ENCODE results near the gene JMJD4. TPM values are rescaled to one million over a fixed set of nuclear protein-coding genes. Genes with fewer than 3 reads are reported as not detected.

JMJD4 gene
- total RNA-seq, 1 experiment from 2014 or later = 14.3 TPM

DNA sequence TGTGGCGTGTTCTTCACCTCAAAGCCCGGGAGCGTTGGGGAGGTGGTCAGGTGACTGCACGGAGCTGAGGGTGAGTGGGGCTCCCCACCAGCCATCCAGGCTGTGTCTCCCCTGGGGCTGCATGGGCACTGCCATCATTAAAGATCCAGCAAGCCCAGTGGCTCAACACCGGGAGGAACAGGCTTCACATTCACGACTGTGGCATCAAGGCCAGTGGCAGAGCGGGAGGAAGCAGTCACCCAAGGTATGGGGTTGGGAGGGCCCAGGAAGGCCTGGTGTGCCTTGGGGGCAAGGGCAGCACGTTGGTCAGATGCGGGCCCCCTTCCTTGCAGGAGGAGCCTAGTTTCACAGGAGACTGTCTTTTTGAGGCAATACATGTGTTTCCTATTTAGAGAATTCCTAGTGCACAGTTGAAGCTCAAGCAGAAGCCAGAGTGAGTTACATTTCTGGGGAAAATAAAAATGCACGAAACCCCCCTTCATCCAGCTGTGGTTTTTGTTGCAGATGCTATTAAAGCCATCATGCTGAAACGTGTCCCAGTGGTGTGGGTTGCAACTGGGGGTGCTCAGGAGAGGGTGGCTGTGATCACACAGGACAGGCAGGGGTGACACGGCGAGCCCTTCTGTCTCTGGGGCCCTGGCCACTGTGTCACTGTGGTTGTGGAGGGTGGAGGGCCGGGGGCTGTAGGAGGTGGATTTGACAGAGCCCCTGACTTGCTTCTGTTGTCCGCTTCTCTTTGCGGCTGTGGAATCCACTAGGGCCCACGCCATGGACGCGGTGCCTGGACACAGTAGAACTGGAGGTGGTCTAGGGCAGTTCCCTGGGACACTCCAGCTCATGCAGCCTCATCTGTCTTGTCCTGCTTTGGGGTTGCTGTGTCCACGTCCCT, 34.2 kb upstream of the JMJD4 start:
- no peak overlapping the region for H3K4me3 ChIP-seq (replicated peaks in 1 of 2; ENCODE audit: low read depth in 1 of 2, low read length in 2 of 2)
- ChIA-PET POLR2A (no interaction called here), RAD21 (ENCODE audit: low non-redundant PET in 1 of 2, low total read pairs in 2 of 2, uncharacterized antibody in 2 of 2, unreplicated experiment in 2 of 2) (no interaction called here), CTCF (no interaction called here)
- no peaks in the 10 kb centered on the region for H3K9me2 ChIP-seq (ENCODE audit: insufficient read depth)
- no peaks in the 10 kb centered on the region for H4K20me1 ChIP-seq (ENCODE audit: insufficient read depth)
- DNase-seq (ENCODE audit: low read depth, low spot score) (no peak), ATAC-seq (no peak)
- H3K27ac ChIP-seq (ENCODE audit: low read depth, low read length) = no peak overlapping the region
- peaks cover 0 to under 1% of the 10 kb centered on the region in 2 experiments; a peak in 1 of 4 replicates for H3K4me1 ChIP-seq (ENCODE audit: control insufficient read depth in 1 of 2, insufficient read depth in 2 of 2, low read length in 2 of 2)
- TF ChIP-seq, protein P1, sequence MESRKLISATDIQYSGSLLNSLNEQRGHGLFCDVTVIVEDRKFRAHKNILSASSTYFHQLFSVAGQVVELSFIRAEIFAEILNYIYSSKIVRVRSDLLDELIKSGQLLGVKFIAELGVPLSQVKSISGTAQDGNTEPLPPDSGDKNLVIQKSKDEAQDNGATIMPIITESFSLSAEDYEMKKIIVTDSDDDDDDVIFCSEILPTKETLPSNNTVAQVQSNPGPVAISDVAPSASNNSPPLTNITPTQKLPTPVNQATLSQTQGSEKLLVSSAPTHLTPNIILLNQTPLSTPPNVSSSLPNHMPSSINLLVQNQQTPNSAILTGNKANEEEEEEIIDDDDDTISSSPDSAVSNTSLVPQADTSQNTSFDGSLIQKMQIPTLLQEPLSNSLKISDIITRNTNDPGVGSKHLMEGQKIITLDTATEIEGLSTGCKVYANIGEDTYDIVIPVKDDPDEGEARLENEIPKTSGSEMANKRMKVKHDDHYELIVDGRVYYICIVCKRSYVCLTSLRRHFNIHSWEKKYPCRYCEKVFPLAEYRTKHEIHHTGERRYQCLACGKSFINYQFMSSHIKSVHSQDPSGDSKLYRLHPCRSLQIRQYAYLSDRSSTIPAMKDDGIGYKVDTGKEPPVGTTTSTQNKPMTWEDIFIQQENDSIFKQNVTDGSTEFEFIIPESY (IDR thresholded peaks at IDR 0.05; ENCODE audit: extremely low read depth, insufficient replicate concordance, low read length) = no peak
- TF ChIP-seq EZH2phosphoT487 (IDR thresholded peaks at IDR 0.05; ENCODE audit: borderline replicate concordance) (no peak), POLR2A (IDR thresholded peaks at IDR 0.05; ENCODE audit: borderline replicate concordance, extremely low read depth, insufficient read depth, insufficient read length) (no peak), POLR2AphosphoS5 (IDR thresholded peaks at IDR 0.05; ENCODE audit: low read depth, low read length) (no peak), YY1 (IDR thresholded peaks at IDR 0.05; ENCODE audit: extremely low read depth, insufficient replicate concordance, low read depth, low read length) (no peak), SP1 (IDR thresholded peaks at IDR 0.05; ENCODE audit: low read depth) (no peak), TCF7L2 (IDR thresholded peaks at IDR 0.05; ENCODE audit: borderline replicate concordance, extremely low read depth, insufficient read depth, insufficient read length) (no peak), CEBPB (IDR thresholded peaks at IDR 0.05; ENCODE audit: low read depth) (no peak), EGR1 (IDR thresholded peaks at IDR 0.05; ENCODE audit: low read depth) (no peak), SIN3A (IDR thresholded peaks at IDR 0.05; ENCODE audit: low read depth) (no peak), ELF1 (IDR thresholded peaks at IDR 0.05; ENCODE audit: borderline replicate concordance, low read depth) (no peak), EZH2 (IDR thresholded peaks at IDR 0.05) (no peak), RAD21 (IDR thresholded peaks at IDR 0.05; ENCODE audit: low read depth) (no peak), JUND (IDR thresholded peaks at IDR 0.05) (no peak)
- TF ChIP-seq, protein P2, sequence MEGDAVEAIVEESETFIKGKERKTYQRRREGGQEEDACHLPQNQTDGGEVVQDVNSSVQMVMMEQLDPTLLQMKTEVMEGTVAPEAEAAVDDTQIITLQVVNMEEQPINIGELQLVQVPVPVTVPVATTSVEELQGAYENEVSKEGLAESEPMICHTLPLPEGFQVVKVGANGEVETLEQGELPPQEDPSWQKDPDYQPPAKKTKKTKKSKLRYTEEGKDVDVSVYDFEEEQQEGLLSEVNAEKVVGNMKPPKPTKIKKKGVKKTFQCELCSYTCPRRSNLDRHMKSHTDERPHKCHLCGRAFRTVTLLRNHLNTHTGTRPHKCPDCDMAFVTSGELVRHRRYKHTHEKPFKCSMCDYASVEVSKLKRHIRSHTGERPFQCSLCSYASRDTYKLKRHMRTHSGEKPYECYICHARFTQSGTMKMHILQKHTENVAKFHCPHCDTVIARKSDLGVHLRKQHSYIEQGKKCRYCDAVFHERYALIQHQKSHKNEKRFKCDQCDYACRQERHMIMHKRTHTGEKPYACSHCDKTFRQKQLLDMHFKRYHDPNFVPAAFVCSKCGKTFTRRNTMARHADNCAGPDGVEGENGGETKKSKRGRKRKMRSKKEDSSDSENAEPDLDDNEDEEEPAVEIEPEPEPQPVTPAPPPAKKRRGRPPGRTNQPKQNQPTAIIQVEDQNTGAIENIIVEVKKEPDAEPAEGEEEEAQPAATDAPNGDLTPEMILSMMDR (IDR thresholded peaks at IDR 0.05 in 2 of 3, conservative IDR thresholded peaks at IDR 0.05 in 1 of 3; ENCODE audit: borderline replicate concordance in 1 of 3, insufficient read depth in 1 of 3, low read depth in 2 of 3, low read length in 2 of 3) = no peak
- TF ChIP-seq, protein P3, sequence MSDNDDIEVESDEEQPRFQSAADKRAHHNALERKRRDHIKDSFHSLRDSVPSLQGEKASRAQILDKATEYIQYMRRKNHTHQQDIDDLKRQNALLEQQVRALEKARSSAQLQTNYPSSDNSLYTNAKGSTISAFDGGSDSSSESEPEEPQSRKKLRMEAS (IDR thresholded peaks at IDR 0.05) = no peak
- TF ChIP-seq, protein P4, sequence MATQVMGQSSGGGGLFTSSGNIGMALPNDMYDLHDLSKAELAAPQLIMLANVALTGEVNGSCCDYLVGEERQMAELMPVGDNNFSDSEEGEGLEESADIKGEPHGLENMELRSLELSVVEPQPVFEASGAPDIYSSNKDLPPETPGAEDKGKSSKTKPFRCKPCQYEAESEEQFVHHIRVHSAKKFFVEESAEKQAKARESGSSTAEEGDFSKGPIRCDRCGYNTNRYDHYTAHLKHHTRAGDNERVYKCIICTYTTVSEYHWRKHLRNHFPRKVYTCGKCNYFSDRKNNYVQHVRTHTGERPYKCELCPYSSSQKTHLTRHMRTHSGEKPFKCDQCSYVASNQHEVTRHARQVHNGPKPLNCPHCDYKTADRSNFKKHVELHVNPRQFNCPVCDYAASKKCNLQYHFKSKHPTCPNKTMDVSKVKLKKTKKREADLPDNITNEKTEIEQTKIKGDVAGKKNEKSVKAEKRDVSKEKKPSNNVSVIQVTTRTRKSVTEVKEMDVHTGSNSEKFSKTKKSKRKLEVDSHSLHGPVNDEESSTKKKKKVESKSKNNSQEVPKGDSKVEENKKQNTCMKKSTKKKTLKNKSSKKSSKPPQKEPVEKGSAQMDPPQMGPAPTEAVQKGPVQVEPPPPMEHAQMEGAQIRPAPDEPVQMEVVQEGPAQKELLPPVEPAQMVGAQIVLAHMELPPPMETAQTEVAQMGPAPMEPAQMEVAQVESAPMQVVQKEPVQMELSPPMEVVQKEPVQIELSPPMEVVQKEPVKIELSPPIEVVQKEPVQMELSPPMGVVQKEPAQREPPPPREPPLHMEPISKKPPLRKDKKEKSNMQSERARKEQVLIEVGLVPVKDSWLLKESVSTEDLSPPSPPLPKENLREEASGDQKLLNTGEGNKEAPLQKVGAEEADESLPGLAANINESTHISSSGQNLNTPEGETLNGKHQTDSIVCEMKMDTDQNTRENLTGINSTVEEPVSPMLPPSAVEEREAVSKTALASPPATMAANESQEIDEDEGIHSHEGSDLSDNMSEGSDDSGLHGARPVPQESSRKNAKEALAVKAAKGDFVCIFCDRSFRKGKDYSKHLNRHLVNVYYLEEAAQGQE (IDR thresholded peaks at IDR 0.05; ENCODE audit: low read depth) = no peak
- TF ChIP-seq, protein P5, sequence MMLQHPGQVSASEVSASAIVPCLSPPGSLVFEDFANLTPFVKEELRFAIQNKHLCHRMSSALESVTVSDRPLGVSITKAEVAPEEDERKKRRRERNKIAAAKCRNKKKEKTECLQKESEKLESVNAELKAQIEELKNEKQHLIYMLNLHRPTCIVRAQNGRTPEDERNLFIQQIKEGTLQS (IDR thresholded peaks at IDR 0.05) = no peak
- H3K79me2 ChIP-seq (ENCODE audit: insufficient read depth, low read length) = 0 out of 2 replicates have a peak, but pooled peaks cover 10% of the 10 kb centered on the region
- no peak overlapping the region for H3K9ac ChIP-seq (ENCODE audit: low read length)
- H3K4me2 ChIP-seq (ENCODE audit: low read length) = no peak overlapping the region
- no peaks in the 10 kb centered on the region for H3K9me3 ChIP-seq (ENCODE audit: control insufficient read depth in 1 of 2, insufficient read depth in 1 of 2, low read depth in 1 of 2, low read length in 2 of 2)
- intact Hi-C loops (cut with micrococcal nuclease) = loop anchor here (10.0 kb wide), 1 partner anchor 306 kb away; no protein-coding TSS in a partner anchor
- H2AFZ ChIP-seq (ENCODE audit: low read depth, low read length, poor library complexity, severe bottlenecking) = no peak overlapping the region
- no TSS peak for BruUV-seq (replicated peaks)
- no peaks in the 10 kb centered on the region for H3K27me3 ChIP-seq (ENCODE audit: insufficient read depth, low read length)
- peaks cover 11 to 20% of the 10 kb centered on the region in 2 experiments; a peak in 3 of 4 replicates for H3K36me3 ChIP-seq (ENCODE audit: control insufficient read depth in 1 of 2, insufficient read depth in 2 of 2, low read length in 2 of 2)
